ENCODE results near the gene CMSS1.

Gene CMSS1

DNA sequence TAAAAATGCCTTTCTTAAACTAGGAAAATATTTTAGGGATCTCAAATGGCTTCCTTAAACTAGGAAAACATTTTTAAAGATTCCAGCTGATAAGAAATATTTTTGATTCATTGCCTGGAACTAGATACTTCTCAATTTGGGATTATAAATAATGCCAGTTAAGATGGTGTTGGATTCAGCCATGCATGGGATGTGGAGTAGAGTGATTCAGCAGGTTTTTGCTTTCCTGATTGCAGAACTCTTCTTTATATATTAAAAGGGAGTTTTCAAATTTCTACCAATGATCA lies 281.1 kb downstream of the CMSS1 start:
- no peak overlapping the region for H3K4me3 ChIP-seq (ENCODE audit: low read depth, low read length)
- TF ChIP-seq, protein P1, sequence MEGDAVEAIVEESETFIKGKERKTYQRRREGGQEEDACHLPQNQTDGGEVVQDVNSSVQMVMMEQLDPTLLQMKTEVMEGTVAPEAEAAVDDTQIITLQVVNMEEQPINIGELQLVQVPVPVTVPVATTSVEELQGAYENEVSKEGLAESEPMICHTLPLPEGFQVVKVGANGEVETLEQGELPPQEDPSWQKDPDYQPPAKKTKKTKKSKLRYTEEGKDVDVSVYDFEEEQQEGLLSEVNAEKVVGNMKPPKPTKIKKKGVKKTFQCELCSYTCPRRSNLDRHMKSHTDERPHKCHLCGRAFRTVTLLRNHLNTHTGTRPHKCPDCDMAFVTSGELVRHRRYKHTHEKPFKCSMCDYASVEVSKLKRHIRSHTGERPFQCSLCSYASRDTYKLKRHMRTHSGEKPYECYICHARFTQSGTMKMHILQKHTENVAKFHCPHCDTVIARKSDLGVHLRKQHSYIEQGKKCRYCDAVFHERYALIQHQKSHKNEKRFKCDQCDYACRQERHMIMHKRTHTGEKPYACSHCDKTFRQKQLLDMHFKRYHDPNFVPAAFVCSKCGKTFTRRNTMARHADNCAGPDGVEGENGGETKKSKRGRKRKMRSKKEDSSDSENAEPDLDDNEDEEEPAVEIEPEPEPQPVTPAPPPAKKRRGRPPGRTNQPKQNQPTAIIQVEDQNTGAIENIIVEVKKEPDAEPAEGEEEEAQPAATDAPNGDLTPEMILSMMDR (IDR thresholded peaks at IDR 0.05; ENCODE audit: low read depth, low read length), result no peak

- TF ChIP-seq, protein P1 (IDR thresholded peaks at IDR 0.05; ENCODE audit: low read depth, low read length), result no peak
- H3K4me3 ChIP-seq (ENCODE audit: low read depth, low read length), result no peak overlapping the region
Observed at GRCh38 chr3:100099621-100100020, 282.0 kb downstream of the CMSS1 start.

- TF ChIP-seq, protein P1 (IDR thresholded peaks at IDR 0.05; ENCODE audit: low read depth, low read length), result no peak
Observed at GRCh38 chr3:100100425-100100824, 282.8 kb downstream of the CMSS1 start.

DNA sequence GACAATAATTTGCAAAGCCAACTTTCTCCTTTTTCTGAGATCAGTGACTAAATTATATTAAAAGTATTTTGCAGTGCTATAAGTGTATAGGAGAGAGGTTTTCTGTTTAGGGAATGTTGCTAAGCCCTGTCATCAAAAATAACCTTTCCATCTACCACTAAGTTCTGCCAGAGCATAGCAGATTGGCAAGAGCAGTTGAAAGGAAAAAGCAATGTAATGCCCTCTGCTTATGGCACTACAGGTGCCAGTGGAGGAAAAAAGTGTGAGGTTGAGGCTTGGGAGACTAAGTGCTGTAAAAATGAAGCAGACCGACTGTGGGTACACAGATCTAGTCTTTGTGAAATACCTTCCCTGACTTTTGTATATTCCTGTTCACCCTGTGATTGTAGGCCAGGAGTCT lies 285.1 kb downstream of the CMSS1 start:
- TF ChIP-seq, protein P1 (IDR thresholded peaks at IDR 0.05; ENCODE audit: low read depth, low read length), result no peak
- H3K4me3 ChIP-seq (ENCODE audit: low read depth, low read length), result no peak overlapping the region

More at GRCh38 chr3:100100425-100100824, 282.8 kb downstream of the CMSS1 start:
- H3K4me3 ChIP-seq (ENCODE audit: low read depth, low read length), result no peak overlapping the region

GRCh38 chr3:100103558-100104441 lies 286.1 kb downstream of the CMSS1 start:
- TF ChIP-seq, protein P1 (IDR thresholded peaks at IDR 0.05; ENCODE audit: low read depth, low read length), result no peak
- H3K4me3 ChIP-seq (ENCODE audit: low read depth, low read length), result no peak overlapping the region

DNA sequence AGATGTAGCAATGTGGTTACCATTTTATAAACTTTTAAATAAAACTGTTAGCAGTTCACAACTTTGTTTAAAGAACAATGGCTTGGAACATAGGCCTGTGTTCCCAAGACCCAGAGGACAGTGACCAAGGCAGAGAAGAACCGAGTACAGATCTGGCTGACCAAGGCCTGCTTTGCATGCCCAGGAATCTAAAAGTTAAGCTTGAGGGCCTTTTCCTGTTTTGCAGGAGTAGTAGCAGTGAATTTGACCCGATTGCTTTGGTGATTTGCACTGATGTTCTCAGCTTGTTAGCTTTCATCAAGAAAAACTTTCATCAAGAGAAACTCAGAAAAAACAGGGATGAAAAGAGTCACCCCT lies 286.8 kb downstream of the CMSS1 start:
- TF ChIP-seq, protein P1 (IDR thresholded peaks at IDR 0.05; ENCODE audit: low read depth, low read length), result no peak
- H3K4me3 ChIP-seq (ENCODE audit: low read depth, low read length), result no peak overlapping the region

- no peak overlapping the region for H3K4me3 ChIP-seq (ENCODE audit: low read depth, low read length)
- TF ChIP-seq, protein P1 (IDR thresholded peaks at IDR 0.05; ENCODE audit: low read depth, low read length), result no peak
Observed at GRCh38 chr3:100104817-100105413, 287.3 kb downstream of the CMSS1 start.

Measured in WI38 (cell line).